HG03108 (cell line): ENCODE results near the gene SGF29.
A peak's percentile ranks its signal among the peaks of the same experiment; 100 is the strongest.
"Not testable (repeated sequence)": the region's sequence is repeated elsewhere in the genome, so short reads cannot be mapped to it uniquely, and the experiment has no call there.

ENCODE experiments used
- ATAC-seq: cut with Tn5 transposase; IDR thresholded peaks from one replicate; pipeline ENCODE4 v1.9.1; 2021; ENCODE audit warnings: moderate library complexity; ENCODE audit not compliant: unreplicated experiment

Gene SGF29

DNA sequence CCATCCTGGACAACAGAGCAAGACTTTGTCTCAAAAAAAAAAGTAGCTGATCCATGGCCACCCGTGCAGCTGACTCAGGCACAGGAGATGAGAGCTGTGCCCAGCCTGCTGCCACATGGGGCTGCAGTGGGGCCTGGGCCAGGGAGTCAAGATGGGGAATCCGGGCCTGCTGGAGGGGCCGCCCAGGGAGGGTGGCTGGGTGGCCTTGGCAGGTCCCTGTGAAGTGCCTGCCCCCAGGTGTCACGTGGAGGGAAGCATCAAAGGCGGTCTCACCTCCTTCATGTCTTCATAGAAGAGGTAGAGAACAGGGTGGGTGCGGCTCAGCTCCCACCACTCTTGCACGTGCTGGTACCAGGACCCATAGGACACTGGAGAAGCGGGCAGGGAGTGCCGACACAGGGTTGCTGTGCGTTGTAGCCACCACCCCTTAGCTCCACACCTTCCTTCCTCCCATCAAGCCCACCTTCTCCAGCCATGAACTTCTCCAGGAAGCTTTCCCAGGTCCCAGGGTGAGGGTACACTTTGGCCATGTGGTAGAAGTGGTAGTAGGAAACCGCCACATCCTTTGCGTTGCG is 39.3 kb downstream of the SGF29 start:
- no peak for ATAC-seq

DNA sequence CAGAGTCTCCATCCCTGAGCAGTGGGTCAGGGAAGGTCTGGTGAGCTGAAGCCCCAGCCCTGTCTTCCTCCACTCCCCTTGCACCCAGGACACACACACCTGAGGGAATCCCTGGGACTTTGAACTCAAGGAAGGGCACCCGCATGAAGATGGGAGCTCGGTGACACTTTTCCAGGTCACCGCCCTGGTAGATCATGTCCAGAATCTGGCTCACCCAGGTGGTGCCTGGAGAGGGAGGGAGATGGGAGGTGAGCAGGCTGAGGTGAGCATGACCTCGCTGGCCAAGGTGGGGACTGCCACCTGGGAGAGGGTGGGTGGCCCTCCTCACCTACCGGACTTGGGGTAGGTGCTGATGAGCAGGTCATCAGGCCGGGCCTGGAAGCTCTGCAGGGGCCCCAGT is 41.7 kb downstream of the SGF29 start:
- ATAC-seq, result not testable (repeated sequence)

DNA sequence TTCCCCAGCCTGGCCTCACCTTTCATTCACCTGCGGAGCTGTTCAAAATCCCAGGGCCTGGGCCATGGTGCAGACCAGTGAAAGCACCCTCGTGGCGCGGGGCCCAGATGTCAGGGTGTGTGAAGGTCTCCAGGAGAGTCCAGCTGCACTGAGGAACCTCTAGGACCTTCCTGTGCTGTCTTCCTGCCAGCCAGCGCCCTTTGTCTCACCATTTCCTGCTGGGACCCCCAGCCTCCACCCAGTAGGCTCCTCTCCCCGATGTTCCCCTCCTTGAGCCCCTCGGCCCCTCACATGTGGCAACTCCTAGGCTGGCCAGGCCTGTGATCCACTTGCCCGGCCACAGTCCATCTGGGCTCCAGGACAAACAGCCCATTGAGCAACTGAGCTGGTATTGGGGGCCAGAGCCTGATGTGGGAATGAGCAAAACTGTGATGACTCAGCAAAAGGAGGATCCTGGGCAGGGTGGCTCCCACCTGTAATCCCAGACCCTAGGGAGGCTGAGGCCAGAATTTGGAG is 42.5 kb downstream of the SGF29 start:
- ATAC-seq, result no peak

DNA sequence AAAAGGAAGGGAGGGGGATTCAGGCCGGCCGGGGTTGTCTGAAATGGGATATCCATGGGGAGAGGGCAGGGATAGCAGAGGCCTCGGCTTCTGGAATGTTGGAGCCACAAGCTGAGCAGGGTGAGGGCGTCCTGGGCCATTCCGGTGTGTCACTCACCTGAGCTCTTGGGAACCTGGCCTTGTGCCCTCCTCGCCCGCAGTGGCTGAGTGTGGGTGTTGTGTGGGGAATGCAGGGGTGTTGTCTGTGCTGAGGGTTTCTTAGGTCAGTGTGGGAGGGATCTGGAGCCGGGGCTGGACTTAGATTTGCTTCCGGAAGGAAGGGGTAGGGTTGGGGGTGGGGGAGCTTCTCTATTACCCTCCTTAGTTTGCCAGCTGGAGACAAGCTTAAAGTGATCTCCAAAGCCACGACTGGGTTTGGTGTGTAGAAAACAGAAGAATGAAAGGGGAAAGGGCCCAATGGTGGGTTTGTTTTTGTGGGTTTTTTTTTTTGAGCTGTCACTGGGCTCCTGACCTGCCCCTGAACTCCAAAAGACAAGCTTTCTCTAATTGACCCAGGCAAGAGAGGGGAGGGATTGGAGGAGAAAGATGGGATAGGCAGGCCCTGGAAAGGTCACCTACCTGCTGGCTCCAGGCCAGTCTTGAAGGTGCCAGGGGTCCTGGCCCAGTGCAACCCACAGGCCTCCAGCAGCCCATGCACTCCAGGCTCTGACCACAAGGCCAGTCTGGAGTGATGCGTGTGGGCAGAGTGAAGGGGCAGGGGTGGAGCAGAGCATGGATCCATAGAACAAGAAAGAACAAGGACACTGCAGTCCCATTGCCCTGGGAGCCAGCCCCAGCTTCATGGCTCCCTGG is 43.3 kb downstream of the SGF29 start, which contains the start of gene SULT1A2:
SULT1A2 (minus strand) TSS at position 211 of the 852 bp plus-strand sequence. CDS start 1,120 bp downstream, outside the sequence.
- no peak for ATAC-seq

DNA sequence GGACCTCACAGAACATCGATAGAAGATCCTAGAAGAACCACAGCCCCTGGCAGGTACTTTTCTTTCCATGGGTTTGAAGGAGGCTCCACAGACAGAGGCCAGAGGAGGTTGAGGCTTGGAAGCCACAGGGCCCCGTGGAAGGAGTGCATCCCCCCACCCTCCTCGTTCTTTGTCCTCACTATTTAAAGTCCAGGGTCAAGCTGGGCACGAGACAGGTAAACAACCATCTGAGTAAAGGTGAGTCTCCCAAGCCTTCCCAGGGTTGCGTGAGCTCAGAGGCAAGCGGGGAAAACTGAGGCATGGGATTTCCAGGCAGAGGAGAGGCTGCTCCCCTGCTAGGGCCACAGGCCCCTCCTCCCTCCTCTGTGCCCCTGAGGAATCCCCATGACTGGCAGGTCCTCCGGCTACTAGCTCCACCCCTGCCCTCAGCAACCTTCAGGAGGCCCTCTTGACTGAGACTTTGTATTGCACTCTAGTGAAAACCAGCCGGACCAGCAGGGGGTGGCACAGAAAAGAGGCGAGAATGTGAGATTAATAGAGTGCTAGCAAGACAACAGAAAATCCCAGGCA is 44.1 kb downstream of the SGF29 start:
- ATAC-seq, result no peak

DNA sequence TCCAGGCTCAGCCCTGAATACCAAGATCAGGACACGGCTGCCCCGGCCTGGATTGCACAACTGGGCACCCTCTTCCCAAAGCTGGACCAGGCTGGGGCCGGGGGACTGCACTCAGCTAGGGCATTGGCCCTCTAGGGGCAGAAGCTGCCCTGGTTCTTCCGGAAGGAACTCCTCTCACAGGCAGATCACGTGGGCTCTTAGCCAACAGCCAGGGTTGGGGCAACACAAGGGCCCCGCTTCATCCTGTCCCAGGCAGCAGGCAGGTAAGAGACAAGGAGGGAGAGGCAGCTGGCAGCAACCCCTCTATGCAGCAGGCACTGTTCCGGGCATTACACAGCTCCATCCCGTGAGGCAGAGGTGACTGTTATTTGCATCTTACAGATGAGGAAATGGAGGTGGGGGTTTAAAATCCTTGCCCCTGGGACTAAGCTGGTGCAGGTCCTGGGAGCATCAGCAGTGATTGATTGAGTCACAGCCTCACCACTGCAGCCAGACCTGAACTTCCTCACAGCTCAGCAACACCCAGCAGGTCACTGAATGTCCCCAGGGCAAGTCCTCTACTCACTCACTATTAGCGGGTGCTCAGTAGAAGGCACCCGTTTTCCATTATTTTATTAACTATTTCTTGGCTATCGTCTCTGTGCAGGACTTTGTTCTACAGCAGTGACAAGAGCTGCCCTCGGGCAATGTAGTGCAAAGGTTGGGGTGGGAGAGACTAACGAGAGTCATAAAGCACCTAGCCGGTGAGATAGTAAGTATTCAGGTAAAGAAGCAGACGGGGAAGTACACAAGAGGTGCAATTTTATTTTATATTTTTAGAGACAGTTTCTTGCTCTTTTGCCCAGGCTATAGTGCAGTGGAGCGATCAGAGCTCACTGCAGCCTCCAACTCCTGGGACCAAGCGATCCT is 45.9 kb downstream of the SGF29 start:
- ATAC-seq, result peak; percentile 66

DNA sequence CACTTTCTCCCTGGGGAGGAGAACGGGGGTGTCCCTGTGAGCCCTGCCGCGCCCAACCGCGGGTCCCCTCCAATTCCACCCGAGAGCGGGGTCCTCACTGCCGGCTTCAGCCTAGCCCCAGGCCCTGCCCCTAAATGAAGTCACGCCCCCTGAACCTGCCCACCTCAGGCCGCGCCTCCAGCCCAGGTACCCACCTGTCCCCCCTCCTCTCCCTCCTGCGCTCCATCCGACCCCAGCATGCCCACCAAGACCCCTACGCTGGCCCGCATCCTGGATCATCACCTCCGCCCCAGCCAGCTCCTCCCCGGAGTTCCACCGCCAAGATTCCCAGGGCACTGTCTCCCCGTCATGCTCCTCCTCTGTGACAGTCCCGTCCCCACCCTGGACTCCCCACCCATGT is 47.2 kb downstream of the SGF29 start:
- ATAC-seq, result not testable (repeated sequence)

DNA sequence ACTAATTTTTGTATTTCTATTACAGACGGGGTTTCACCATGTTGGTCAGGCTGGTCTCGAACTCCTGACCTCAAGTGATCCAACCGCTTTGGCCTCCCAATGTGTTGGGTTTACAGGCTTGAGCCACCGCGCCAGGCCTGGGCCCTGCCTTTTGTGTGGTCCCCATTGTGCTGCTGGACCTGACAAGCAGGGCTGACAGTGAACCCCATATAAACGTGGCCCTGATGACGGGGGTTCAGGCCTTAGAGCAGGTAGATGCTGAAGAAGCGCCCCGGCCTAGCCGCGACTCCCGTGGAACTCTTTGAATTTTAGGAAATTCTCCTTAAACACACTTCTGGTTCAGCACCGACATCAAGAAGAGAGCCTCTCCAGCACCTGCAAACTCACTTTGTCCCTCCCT is 47.9 kb downstream of the SGF29 start:
- not testable (repeated sequence) for ATAC-seq

DNA sequence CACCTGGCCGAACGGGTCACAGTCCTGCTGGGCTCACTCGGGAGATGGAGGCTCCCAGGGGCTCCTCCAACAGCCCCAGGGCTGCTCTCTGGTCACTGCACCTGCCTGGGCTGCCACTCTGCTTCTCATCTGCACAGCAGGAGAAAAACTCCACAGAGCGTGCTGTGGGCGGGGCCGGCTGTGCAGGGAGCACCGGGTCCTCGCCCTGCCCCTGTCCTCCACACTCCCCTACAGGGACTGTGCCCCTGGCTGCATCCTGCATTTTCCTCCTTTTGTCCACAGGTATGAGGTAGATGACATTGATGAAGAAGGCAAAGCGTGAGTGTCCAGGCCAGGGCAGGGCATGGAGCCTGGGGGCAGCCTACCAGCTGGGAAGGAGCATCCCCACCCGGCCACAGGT is 48.3 kb downstream of the SGF29 start:
- ATAC-seq, result not testable (repeated sequence)

DNA sequence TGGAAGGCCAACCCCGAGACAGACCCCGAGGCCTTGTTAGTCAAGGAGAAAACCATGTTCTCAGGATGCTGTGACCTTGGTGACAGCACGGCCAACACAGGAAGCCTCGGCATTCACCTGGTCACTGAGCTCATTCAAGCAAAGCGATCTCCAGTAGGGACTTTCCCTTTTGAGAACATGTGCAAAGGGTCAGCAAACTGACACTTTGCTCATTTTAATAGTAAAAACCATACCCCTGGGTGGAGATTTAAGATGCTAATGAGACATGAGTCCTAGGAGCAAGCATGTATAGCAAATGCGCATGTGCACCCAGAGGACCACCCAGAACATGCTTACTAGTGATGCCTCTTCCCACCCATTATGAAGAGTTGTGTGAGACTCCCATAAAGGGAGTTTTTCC is 48.8 kb downstream of the SGF29 start:
- ATAC-seq, result no peak

DNA sequence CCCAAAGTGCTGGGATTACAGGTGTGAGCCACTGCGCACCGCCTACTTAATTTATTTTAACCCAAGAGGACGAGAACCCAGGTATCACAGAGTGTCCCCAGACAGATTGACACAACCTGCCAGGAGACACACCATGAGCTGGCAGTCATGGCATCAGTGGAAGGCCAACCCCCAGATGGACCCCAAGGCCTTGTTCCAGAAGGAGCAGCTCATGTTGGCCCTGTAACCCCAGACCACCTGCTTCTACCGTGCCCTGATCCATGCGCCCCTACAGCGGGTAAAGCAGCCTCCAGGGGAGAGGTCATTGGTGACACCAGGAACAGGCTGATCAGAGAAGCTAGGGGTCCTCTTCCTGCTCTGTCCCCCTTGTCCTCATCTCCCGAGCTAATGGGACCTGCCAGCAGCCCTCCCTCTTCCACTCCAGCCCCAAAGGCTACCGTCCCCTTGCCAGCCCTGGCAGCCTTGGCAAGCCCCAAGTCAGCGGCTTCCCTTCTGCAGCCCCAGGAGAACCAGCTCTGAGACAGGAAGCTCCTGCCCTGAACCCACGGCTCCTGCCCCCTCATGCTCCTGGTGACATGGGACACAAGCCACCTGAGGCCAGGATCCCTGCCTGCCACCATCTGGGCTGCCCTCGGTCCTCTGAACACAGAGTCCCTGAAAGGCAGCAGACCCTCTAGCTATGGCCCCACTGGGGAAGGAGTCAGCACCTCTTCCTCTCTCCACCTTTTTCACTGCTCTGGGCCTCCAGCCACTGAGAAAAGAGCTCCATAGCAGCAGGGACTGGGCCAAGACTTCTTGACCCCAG is 49.9 kb downstream of the SGF29 start:
- ATAC-seq, result no peak

DNA sequence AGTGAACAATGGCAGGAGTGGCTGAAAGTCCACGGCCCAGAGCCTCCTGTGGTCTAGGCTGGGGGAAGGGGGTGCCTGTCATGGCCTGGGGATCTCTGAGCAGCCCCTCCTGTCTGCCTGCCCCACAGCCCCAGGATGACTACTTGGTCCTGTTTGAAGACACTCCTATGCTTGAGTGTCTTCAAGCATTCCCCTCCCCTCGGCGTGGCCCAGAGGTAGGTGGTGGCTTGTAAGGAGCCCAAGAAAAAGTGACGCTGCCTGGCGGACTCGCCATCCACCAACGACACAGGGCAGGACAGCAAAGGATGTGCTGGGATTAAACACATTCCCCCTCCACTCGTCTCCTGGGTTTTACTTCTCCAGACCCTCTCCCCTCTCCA is 50.5 kb downstream of the SGF29 start:
- ATAC-seq, result no peak

DNA sequence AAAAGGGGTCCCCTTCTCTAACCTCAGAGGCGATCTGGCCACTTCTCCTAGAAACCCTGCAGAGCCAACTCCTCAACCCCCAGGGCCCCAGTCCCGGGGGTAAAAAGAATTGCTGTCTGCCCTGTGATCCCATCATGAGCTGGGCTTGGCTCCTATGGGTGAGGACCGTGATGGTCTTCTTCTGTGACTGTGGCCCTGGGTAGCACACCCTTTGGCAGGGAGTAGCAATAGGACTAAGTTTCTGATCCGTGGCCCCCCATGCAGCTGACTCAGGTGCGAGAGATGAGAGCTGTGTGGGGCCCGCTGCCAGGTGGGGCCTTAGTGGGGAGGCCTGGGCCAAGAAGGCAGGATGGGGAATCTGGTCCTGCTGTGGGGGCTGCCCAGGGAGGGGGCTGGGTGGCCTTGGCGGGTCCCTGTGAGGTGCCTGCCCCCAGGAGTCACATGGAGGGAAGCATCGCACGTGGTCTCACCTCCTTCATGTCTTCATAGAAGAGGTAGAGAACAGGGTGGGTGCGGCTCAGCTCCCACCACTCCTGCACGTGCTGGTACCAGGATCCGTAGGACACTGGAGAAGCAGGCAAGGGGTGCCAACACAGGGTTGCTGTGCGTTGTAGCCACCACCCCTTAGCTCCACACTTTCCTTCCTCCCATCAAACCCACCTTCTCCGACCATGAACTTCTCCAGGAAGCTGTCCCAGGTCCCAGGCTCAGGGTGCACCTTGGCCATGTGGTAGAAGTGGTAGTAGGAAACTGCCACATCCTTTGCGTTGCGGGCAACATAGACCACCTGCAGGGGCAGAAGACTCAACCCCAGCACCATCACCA is 52.8 kb downstream of the SGF29 start:
- ATAC-seq, result no peak

DNA sequence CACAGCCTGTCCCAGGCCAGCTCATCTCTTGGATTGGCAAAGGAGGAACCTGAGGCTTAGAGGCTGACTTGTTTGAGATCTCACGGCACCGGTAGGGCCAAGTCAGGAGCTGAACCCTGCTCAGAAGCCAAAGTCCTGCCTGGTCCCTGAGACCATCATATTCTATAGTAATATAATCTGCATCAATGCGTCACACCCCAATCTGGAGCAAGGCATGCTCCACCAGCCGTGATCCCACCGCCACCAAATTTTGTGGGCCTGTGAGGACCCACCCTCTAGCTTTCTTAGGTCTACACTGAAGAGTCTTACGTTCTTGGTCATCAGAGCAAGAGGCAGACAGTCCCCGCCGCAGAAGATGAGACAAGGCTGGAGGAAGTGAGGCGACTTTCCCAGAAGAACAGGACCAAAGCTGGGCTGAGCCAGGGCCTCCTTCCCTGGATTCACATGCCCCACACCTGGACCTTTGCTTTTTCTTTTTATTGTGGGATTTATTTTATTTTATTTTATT is 53.5 kb downstream of the SGF29 start:
- ATAC-seq, result no peak

DNA sequence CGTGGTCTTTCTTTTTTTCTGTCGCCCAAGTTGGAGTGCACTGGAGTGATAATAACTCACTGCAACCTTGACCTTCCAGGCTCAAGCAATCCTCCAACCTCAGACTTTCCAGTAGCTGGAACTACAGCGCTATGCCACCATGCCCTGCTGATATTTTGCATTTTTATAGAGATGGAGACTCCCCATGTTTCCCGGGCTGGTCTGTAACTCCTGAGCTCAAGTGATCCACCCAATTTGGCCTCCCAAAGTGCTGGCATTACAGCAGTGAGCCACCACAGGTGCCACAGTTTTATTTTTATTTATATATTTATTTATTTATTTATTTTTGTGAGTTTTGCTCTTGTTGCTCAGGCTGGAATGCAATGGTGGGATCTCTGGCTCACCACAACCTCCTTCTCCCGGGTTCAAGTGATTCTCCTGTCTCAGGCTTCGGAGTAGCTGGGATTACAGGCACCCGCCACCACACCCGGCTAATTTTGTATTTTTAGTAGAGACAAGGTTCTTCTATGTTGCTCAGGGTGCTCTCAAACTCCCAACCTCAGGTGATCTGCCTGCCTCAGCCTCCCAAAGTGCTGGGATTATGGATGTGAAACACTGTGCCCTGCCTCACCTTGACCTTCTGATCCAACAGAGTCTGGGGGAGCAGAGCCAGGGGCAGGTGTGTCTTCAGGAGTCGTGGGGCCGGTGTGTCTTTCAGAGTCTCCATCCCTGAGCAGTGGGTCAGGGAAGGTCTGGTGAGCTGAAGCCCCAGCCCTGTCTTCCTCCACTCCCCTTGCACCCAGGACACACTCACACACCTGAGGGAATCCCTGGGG is 54.2 kb downstream of the SGF29 start:
- ATAC-seq, result not testable (repeated sequence)

DNA sequence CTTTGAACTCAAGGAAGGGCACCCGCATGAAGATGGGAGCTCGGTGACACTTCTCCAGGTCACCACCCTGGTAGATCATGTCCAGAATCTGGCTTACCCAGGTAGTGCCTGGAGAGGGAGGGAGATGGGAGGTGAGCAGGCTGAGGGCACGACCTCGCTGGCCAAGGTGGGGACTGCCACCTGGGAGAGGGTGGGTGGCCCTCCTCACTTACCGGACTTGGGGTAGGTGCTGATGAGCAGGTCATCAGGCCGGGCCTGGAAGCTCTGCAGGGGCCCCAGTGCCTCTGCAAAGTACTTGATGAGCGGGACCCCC is 54.7 kb downstream of the SGF29 start:
- ATAC-seq, result not testable (repeated sequence)

DNA sequence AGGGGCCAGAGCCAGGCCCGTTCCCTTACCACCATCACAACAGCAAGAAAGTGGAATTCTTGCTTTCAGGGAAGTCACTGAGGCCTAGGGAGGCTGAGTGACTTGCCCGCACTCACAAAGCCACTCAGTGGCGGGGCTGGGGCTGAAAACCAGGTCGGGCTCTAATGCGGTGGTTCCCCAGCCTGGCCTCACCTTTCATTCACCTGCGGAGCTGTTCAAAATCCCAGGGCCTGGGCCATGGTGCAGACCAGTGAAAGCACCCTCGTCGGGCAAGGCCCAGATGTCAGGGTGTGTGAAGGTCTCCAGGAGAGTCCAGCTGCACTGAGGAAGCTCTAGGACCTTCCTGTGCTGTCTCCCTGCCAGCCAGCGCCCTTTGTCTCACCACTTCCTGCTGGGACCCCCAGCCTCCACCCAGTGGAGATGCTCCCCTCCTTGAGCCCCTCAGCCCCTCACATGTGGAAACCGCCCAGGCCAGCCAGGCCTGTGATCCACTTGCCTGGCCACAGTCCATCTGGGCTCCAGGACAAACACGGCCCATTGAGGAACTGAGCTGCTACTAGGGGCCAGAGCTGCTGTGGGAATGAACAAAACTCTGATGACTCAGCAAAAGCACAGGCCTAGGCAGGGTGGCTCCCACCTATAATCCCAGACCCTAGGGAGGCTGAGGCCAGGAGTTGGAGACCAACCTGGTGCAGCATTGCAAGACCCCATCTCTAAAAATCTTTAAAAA is 55.3 kb downstream of the SGF29 start:
- not testable (repeated sequence) for ATAC-seq
